ENCODE data around the gene PLCZ1.
A peak's percentile ranks its signal among the peaks of the same experiment; 100 is the strongest.

PLCZ1 gene

DNA sequence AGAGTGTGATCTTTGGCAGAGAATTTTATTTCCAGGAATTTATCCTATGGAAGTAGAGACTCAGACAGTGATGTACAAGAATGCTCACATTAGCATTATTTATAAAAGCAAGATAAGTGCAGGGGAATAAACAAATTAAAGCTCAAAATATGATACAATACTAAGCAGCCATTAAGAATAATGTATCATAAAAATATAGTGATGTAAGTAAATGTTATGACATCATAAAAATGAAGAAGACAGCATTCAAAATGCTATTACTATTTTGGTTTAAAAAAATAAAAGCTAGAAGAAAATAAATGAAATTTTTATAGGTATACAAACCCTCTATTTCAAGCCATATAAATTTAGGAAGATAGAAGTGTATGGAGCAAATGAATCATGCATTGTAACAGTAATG, 17.1 kb downstream of the PLCZ1 start:
- Histone ChIP-seq H3K36me3 (ENCODE audit: low read depth) (no peaks in the 10 kb centered on the region), H3K4me3 (ENCODE audit: severe bottlenecking) (no peak overlapping the region), H3K4me1 (ENCODE audit: insufficient read depth, poor library complexity, severe bottlenecking) (peaks cover 24% of the 10 kb centered on the region), H3K27ac (ENCODE audit: poor library complexity, severe bottlenecking) (peak overlapping the region; percentile 52), H3K9me3 (ENCODE audit: severe bottlenecking) (no peaks in the 10 kb centered on the region), H3K27me3 (ENCODE audit: insufficient read depth, poor library complexity, severe bottlenecking) (no peaks in the 10 kb centered on the region)
- TF ChIP-seq, protein P1, sequence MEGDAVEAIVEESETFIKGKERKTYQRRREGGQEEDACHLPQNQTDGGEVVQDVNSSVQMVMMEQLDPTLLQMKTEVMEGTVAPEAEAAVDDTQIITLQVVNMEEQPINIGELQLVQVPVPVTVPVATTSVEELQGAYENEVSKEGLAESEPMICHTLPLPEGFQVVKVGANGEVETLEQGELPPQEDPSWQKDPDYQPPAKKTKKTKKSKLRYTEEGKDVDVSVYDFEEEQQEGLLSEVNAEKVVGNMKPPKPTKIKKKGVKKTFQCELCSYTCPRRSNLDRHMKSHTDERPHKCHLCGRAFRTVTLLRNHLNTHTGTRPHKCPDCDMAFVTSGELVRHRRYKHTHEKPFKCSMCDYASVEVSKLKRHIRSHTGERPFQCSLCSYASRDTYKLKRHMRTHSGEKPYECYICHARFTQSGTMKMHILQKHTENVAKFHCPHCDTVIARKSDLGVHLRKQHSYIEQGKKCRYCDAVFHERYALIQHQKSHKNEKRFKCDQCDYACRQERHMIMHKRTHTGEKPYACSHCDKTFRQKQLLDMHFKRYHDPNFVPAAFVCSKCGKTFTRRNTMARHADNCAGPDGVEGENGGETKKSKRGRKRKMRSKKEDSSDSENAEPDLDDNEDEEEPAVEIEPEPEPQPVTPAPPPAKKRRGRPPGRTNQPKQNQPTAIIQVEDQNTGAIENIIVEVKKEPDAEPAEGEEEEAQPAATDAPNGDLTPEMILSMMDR (IDR thresholded peaks at IDR 0.05; ENCODE audit: poor library complexity, severe bottlenecking): no peak
- DNase-seq (ENCODE audit: low spot score) (no peak), ATAC-seq (ENCODE audit: low read depth) (no peak)

DNA sequence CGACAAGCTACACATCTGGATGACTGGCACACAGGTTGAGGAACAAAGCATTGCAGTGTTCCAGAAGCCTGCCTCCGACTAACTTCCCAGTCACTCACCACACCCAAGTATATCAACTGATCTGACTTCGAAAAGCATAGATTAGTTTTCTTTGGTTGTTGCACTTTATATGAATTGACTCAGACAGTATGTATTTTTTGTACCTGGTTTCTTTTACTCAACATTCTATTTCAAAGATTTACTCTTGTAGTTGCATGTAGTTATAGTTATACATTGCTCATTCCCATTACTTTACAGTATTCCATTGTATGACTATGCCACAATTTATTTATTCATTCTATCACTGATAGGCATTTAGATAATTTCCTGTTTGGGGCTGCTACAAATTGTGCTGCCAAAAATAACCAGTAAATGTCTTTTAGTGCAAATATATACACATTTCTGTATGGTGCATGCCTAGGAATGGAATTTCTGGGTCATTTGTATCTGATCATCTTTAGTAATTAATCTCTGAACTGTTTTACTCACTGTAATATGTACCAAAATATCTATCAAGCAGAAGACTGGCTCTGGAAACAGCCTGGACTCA, 17.8 kb downstream of the PLCZ1 start:
- Histone ChIP-seq H3K36me3 (ENCODE audit: low read depth) (no peaks in the 10 kb centered on the region), H3K4me3 (ENCODE audit: severe bottlenecking) (no peak overlapping the region), H3K27ac (ENCODE audit: poor library complexity, severe bottlenecking) (peak overlapping the region; percentile 52), H3K9me3 (ENCODE audit: severe bottlenecking) (no peaks in the 10 kb centered on the region), H3K27me3 (ENCODE audit: insufficient read depth, poor library complexity, severe bottlenecking) (no peaks in the 10 kb centered on the region), H3K4me1 (ENCODE audit: insufficient read depth, poor library complexity, severe bottlenecking) (peaks cover 24% of the 10 kb centered on the region)
- TF ChIP-seq, protein P1 (IDR thresholded peaks at IDR 0.05; ENCODE audit: poor library complexity, severe bottlenecking): no peak
- DNase-seq (ENCODE audit: low spot score) (no peak), ATAC-seq (ENCODE audit: low read depth) (peak; percentile 71)

DNA sequence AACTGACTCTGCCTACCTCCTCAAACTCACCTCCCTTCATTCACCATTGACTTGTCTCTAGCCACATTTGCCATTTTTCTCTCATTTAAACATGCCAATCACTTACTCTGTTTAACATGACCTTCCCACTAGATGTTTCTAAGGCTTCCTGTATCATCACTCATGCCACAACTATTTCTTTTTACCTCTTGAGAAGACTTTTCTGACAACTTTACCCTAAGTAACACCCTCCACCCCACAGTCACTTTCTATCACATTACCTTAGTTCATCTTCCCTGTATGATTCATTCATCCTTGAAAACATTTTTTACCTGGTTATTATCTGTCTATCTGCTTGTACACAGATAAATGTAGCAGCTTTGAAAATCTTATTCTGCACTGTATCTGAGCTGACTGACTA, 19.4 kb downstream of the PLCZ1 start:
- no peak overlapping the region for H3K4me3 ChIP-seq (ENCODE audit: severe bottlenecking)

DNA sequence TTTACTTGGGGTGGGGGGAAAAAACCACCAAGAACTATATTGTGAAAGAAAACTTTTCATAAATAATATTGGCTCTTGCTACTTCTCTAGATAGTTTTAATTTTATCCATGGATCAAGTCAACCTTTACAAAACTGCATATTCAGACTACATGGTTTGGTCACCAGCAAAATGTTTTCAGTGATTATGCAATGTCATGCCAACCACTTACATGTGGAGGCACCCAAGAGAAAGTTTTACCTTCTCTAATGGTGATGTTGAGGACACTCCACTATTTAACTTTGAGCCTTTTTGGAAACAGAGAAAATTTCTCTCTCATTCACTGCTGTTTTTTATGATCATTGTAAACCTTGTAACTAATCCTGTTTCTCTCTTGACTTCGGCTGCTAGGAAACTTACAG, 21.6 kb downstream of the PLCZ1 start:
- H3K27me3 ChIP-seq (ENCODE audit: insufficient read depth, poor library complexity, severe bottlenecking): no peaks in the 10 kb centered on the region
- TF ChIP-seq, protein P1 (IDR thresholded peaks at IDR 0.05; ENCODE audit: poor library complexity, severe bottlenecking): no peak
- ATAC-seq (ENCODE audit: low read depth) (no peak), DNase-seq (ENCODE audit: low spot score) (no peak)
- H3K27ac ChIP-seq (ENCODE audit: poor library complexity, severe bottlenecking): no peak overlapping the region
- no peaks in the 10 kb centered on the region for H3K9me3 ChIP-seq (ENCODE audit: severe bottlenecking)
- H3K4me3 ChIP-seq (ENCODE audit: severe bottlenecking): no peak overlapping the region
- peaks cover 9% of the 10 kb centered on the region for H3K4me1 ChIP-seq (ENCODE audit: insufficient read depth, poor library complexity, severe bottlenecking)
- H3K36me3 ChIP-seq (ENCODE audit: low read depth): no peaks in the 10 kb centered on the region

More for the DNA sequence above, 19.4 kb downstream of the PLCZ1 start:
- Histone ChIP-seq H3K27me3 (ENCODE audit: insufficient read depth, poor library complexity, severe bottlenecking) (no peaks in the 10 kb centered on the region), H3K36me3 (ENCODE audit: low read depth) (no peaks in the 10 kb centered on the region), H3K9me3 (ENCODE audit: severe bottlenecking) (no peaks in the 10 kb centered on the region), H3K4me1 (ENCODE audit: insufficient read depth, poor library complexity, severe bottlenecking) (peaks cover 14% of the 10 kb centered on the region), H3K27ac (ENCODE audit: poor library complexity, severe bottlenecking) (peak overlapping the region; percentile 52)
- peak; percentile 35; the same call in 1 of the 3 replicates for ATAC-seq (ENCODE audit: low read depth)
- no peak for DNase-seq (ENCODE audit: low spot score)
- TF ChIP-seq, protein P1 (IDR thresholded peaks at IDR 0.05; ENCODE audit: poor library complexity, severe bottlenecking): no peak

DNA sequence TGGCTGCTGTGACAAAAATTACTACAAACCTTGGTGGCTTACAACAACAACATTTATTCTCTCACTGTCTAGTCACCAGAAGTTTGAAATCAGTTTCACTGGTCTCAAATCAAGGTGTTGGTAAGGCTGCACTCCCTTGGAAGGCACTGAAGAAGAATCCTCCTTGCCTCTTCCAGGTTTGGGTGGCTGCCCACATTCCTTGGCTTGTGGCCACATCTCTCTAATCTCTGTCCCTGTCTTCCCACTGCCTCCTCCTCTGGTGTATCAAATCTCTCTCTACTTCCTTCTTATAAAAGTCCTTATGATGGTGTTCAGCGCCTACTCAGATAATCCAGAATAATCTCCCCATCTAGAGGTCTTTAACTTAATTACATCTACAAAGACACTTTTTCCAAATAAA, 31.0 kb downstream of the PLCZ1 start:
- DNase-seq (ENCODE audit: low spot score): no peak
- Histone ChIP-seq H3K36me3 (ENCODE audit: low read depth) (no peaks in the 10 kb centered on the region), H3K4me1 (ENCODE audit: insufficient read depth, poor library complexity, severe bottlenecking) (no peaks in the 10 kb centered on the region), H3K9me3 (ENCODE audit: severe bottlenecking) (no peaks in the 10 kb centered on the region), H3K4me3 (ENCODE audit: severe bottlenecking) (no peak overlapping the region), H3K27ac (ENCODE audit: poor library complexity, severe bottlenecking) (no peak overlapping the region), H3K27me3 (ENCODE audit: insufficient read depth, poor library complexity, severe bottlenecking) (no peaks in the 10 kb centered on the region)
- no peak for ATAC-seq (ENCODE audit: low read depth)
- TF ChIP-seq, protein P1 (IDR thresholded peaks at IDR 0.05; ENCODE audit: poor library complexity, severe bottlenecking): no peak

All from RWPE2 (cell line).